Esophagus mucosa (tissue), 1 donor: Measurements from ENCODE around the gene ZNF880. TPM values are rescaled to one million over a fixed set of nuclear protein-coding genes. Genes with fewer than 3 reads are reported as not detected.
"Not testable (repeated sequence)": the region's sequence is repeated elsewhere in the genome, so short reads cannot be mapped to it uniquely, and the experiment has no call there.

Experiments used
- ATAC-seq: fragments of 200-7000 bp; cut with Tn5 transposase; one replicate; pipeline ENCODE4 v1.9.1; 2020
- total RNA-seq: library from RNA; stranded (reverse); gene quantifications from one replicate; pipeline ENCODE4 v1.2.4, GENCODE V29; 2023
- donor health status: DM: yes; HTN: yes; CAD: no.

Gene ZNF880
- 3.5 TPM for total RNA-seq

- peak; percentile 99 for ATAC-seq
Observed at GRCh38 chr19:52369559-52370340, at the start of gene ZNF880. TSS of gene ZNF880 (plus strand) at chr19:52369923. CDS start at chr19:52369966, 43 bp downstream.

GRCh38 chr19:52322429-52322828, 47.3 kb upstream of the ZNF880 start:
- no peak for ATAC-seq

- ATAC-seq = no peak
Observed at GRCh38 chr19:52331757-52332156, 38.0 kb upstream of the ZNF880 start.

- peak; percentile 37 for ATAC-seq
Observed at GRCh38 chr19:52335768-52336116, 34.0 kb upstream of the ZNF880 start.

GRCh38 chr19:52336117-52336790, 33.5 kb upstream of the ZNF880 start, which contains the start of gene ZNF610:
TSS of gene ZNF610 (plus strand) at chr19:52336243. CDS start at chr19:52349173, 12,930 bp downstream.
- ATAC-seq = peak; percentile 97

GRCh38 chr19:52336791-52337381, 32.8 kb upstream of the ZNF880 start:
- no peak for ATAC-seq

GRCh38 chr19:52339022-52339421, 30.7 kb upstream of the ZNF880 start:
- not testable (repeated sequence) for ATAC-seq

- ATAC-seq = no peak
Observed at GRCh38 chr19:52343548-52343947, 26.2 kb upstream of the ZNF880 start.

GRCh38 chr19:52345162-52345561, 24.6 kb upstream of the ZNF880 start:
- no peak for ATAC-seq

- ATAC-seq = no peak
Observed at GRCh38 chr19:52351512-52351911, 18.2 kb upstream of the ZNF880 start.

GRCh38 chr19:52366414-52366824, 3.3 kb upstream of the ZNF880 start:
- no peak for ATAC-seq

- no peak for ATAC-seq
Observed at GRCh38 chr19:52370341-52370710, 603 bp downstream of the ZNF880 start.

GRCh38 chr19:52391135-52391534, 21.4 kb downstream of the ZNF880 start:
- ATAC-seq = no peak

- peak; percentile 100 for ATAC-seq
Observed at GRCh38 chr19:52397310-52398080, 27.8 kb downstream of the ZNF880 start, which contains the start of gene ZNF528. TSS of gene ZNF528 (plus strand) at chr19:52397849. CDS start at chr19:52402014, 4,165 bp downstream.

GRCh38 chr19:52398081-52398441, 28.3 kb downstream of the ZNF880 start:
- ATAC-seq = peak; percentile 46

GRCh38 chr19:52410276-52410675, 40.6 kb downstream of the ZNF880 start:
- ATAC-seq = no peak

- ATAC-seq = no peak
Observed at GRCh38 chr19:52415711-52416110, 46.0 kb downstream of the ZNF880 start.

GRCh38 chr19:52428937-52429336, 59.2 kb downstream of the ZNF880 start, which contains the start of gene ZNF534:
TSS of gene ZNF534 (plus strand) at chr19:52429148. CDS start at chr19:52431475, 2,327 bp downstream.
- no peak for ATAC-seq
